HG02973 (cell line): ENCODE data around the gene EMP1.

ENCODE experiments used
- ATAC-seq: cut with Tn5 transposase; IDR thresholded peaks from one replicate; pipeline ENCODE4 v1.9.1; 2021; ENCODE audit warnings: moderate library complexity; ENCODE audit not compliant: unreplicated experiment

Gene EMP1

GRCh38 chr12:13219320-13219719 is 22.8 kb downstream of the EMP1 start:
- ATAC-seq = no peak

GRCh38 chr12:13220838-13221237 is 24.3 kb downstream of the EMP1 start:
- no peak for ATAC-seq

GRCh38 chr12:13222076-13222475 is 25.6 kb downstream of the EMP1 start:
- ATAC-seq = no peak

- no peak for ATAC-seq
These were observed 26.8 kb downstream of the EMP1 start for GRCh38 chr12:13223179-13223804.

GRCh38 chr12:13223941-13224340 is 27.4 kb downstream of the EMP1 start:
- no peak for ATAC-seq

- ATAC-seq = no peak
These were observed 30.7 kb downstream of the EMP1 start for GRCh38 chr12:13227191-13227590.

GRCh38 chr12:13228579-13228978 is 32.1 kb downstream of the EMP1 start:
- ATAC-seq = no peak

- ATAC-seq = no peak
These were observed 33.0 kb downstream of the EMP1 start for GRCh38 chr12:13229504-13229903.

- ATAC-seq = no peak
These were observed 34.0 kb downstream of the EMP1 start for GRCh38 chr12:13230500-13230899.

- ATAC-seq = peak; percentile 60
These were observed 37.5 kb downstream of the EMP1 start for GRCh38 chr12:13233830-13234641.

GRCh38 chr12:13238204-13238603 is 41.7 kb downstream of the EMP1 start:
- no peak for ATAC-seq

GRCh38 chr12:13241833-13242488 is 45.4 kb downstream of the EMP1 start:
- ATAC-seq = no peak

- ATAC-seq = no peak
These were observed 46.4 kb downstream of the EMP1 start for GRCh38 chr12:13242936-13243335.

GRCh38 chr12:13243516-13244070 is 47.1 kb downstream of the EMP1 start:
- no peak for ATAC-seq

- ATAC-seq = no peak
These were observed 51.1 kb downstream of the EMP1 start for GRCh38 chr12:13247596-13247995.

- ATAC-seq = no peak
These were observed 52.4 kb downstream of the EMP1 start for GRCh38 chr12:13248964-13249363.

- ATAC-seq = no peak
These were observed 53.9 kb downstream of the EMP1 start for GRCh38 chr12:13250416-13250815.

GRCh38 chr12:13251521-13251920 is 55.0 kb downstream of the EMP1 start:
- no peak for ATAC-seq

- ATAC-seq = no peak
These were observed 55.5 kb downstream of the EMP1 start for GRCh38 chr12:13252024-13252423.

- ATAC-seq = no peak
These were observed 56.1 kb downstream of the EMP1 start for GRCh38 chr12:13252616-13253015.

GRCh38 chr12:13253966-13254760 is 57.6 kb downstream of the EMP1 start:
- ATAC-seq = no peak
